ENCODE data around the gene ADIPOQ. TPM values are rescaled to one million over a fixed set of nuclear protein-coding genes. Genes with fewer than 3 reads are reported as not detected.

Gene ADIPOQ
- total RNA-seq, 4 donors from 2014 or later, result 1.6 to 13.4 (median 5.4) TPM

- 84 to 86% methylated on average over 2 of the region's 2 CpGs for WGBS, 2 donors
- Histone ChIP-seq H3K4me3 (replicated peaks in 1 of 3) (no peak overlapping the region), H3K36me3 (no peaks in the 10 kb centered on the region), H3K27ac (no peak overlapping the region), H3K4me1 (peaks cover 0 to 18% of the 10 kb centered on the region in 2 donors), H3K9me3 (no peaks in the 10 kb centered on the region), H3K27me3 (peaks cover 21% of the 10 kb centered on the region)
- DNase-seq, result no peak
- TF ChIP-seq CTCF (IDR thresholded peaks at IDR 0.05), result no peak
- intact Hi-C loops (cut with DNase I), result loop anchor here (5.0 kb wide), 1 partner anchor 206 kb away; no protein-coding TSS in a partner anchor
These were observed 19.1 kb upstream of the ADIPOQ start for GRCh38 chr3:186823386-186823785.

GRCh38 chr3:186824430-186825139 lies 17.9 kb upstream of the ADIPOQ start:
- Histone ChIP-seq H3K4me3 (replicated peaks in 1 of 3) (no peak overlapping the region), H3K4me1 (peaks cover 0 to 18% of the 10 kb centered on the region in 2 donors), H3K27me3 (peaks cover 27% of the 10 kb centered on the region), H3K27ac (no peak overlapping the region), H3K9me3 (no peaks in the 10 kb centered on the region), H3K36me3 (no peaks in the 10 kb centered on the region)
- no peak for TF ChIP-seq POLR2A (IDR thresholded peaks at IDR 0.05)
- WGBS, 2 donors, result 20 to 21% methylated on average over 11 to 15 of the region's 18 CpGs
- intact Hi-C loops (cut with DNase I), result loop anchor here (5.0 kb wide), 1 partner anchor 207 kb away; no protein-coding TSS in a partner anchor
- no peak for DNase-seq

- Histone ChIP-seq H3K27me3 (peaks cover 27% of the 10 kb centered on the region), H3K4me1 (peaks cover 0 to 18% of the 10 kb centered on the region in 2 donors), H3K4me3 (replicated peaks in 1 of 3) (no peak overlapping the region), H3K27ac (no peak overlapping the region), H3K36me3 (no peaks in the 10 kb centered on the region), H3K9me3 (no peaks in the 10 kb centered on the region)
- WGBS, 2 donors, result 5 to 6% methylated on average over 14 to 15 of the region's 23 CpGs
- TF ChIP-seq POLR2A (IDR thresholded peaks at IDR 0.05) (no peak), CTCF (IDR thresholded peaks at IDR 0.05) (no peak)
- intact Hi-C loops (cut with DNase I), result no loop called here
- peak; percentile 24 to 42 for DNase-seq
These were observed 17.2 kb upstream of the ADIPOQ start for GRCh38 chr3:186825294-186825821.

- intact Hi-C loops (cut with DNase I), result no loop called here
- Histone ChIP-seq H3K9me3 (no peaks in the 10 kb centered on the region), H3K27me3 (peaks cover 27% of the 10 kb centered on the region), H3K4me1 (peaks cover 0 to 18% of the 10 kb centered on the region in 2 donors), H3K27ac (no peak overlapping the region), H3K4me3 (replicated peaks in 1 of 3) (no peak overlapping the region), H3K36me3 (no peaks in the 10 kb centered on the region)
- WGBS, 2 donors, result 19 to 38% methylated on average over 10 to 11 of the region's 11 CpGs
- no peak for DNase-seq
- TF ChIP-seq POLR2A (IDR thresholded peaks at IDR 0.05), result no peak
- no peak for TF ChIP-seq CTCF (IDR thresholded peaks at IDR 0.05)
These were observed 16.6 kb upstream of the ADIPOQ start for GRCh38 chr3:186825872-186826409.

GRCh38 chr3:186826410-186826975 lies 16.0 kb upstream of the ADIPOQ start:
- Histone ChIP-seq H3K27ac (no peak overlapping the region), H3K27me3 (peaks cover 27% of the 10 kb centered on the region)
- WGBS, 2 donors, result 16 to 18% methylated on average over 14 of the region's 14 CpGs

More at GRCh38 chr3:186826410-186826975, 16.0 kb upstream of the ADIPOQ start:
- H3K4me1 ChIP-seq, result peaks cover 0 to 18% of the 10 kb centered on the region in 2 donors
- H3K4me3 ChIP-seq (replicated peaks in 1 of 3), result peak overlapping the region in 1 of 3 donors; percentile 54
- H3K9me3 ChIP-seq, result no peaks in the 10 kb centered on the region
- DNase-seq, result no peak
- TF ChIP-seq POLR2A (IDR thresholded peaks at IDR 0.05) (no peak), CTCF (IDR thresholded peaks at IDR 0.05) (no peak)
- H3K36me3 ChIP-seq, result no peaks in the 10 kb centered on the region
- intact Hi-C loops (cut with DNase I), result no loop called here

All from thyroid gland (tissue), 4 donors.